HG03064 (cell line): ENCODE data around the gene SBF2.
"Not testable (repeated sequence)": the region's sequence is repeated elsewhere in the genome, so short reads cannot be mapped to it uniquely, and the experiment has no call there.

Source experiments
- ATAC-seq: cut with Tn5 transposase; IDR thresholded peaks from one replicate; pipeline ENCODE4 v1.9.1; 2021; ENCODE audit warnings: low read depth; ENCODE audit not compliant: unreplicated experiment

The SBF2 gene

DNA sequence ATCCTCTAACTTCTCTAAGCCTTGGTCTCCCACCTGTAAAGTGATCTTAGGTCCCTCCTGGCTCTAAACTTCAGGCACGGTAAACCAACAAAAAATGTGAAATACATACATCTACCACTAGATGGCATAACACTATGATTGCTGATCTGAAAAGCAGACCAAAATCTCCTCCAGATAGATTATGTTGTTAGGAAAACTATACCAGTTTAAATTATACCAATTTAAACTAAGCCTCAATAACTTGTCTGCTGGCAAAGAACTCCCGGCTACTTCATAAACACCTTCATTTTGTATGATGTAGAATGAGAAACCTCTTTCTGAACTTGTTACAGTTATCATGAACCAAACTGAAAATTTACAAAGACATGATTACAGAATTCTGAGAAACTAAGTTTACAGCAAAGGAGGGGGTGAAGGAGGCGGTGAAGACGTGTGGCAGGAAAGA is 85.9 kb downstream of the SBF2 start:
- no peak for ATAC-seq

DNA sequence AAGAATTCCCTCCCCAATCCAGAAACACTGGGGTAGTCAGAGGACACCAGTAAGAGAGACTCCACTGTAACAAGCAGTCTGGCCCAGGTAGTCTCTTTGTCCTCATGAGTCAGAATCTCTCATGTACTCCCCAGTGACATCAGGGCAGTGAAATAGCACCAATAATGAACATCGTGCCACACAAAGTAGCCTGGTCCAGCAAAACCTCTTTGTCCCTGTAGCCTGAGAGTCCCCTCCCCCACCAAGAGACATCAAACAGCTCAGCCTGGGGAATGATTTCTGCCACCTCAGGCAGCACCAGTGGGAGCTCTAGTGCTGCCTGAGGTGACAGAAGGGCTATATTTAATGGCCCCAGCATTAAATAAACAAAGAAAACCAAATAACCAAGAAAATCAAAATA is 88.1 kb downstream of the SBF2 start:
- no peak for ATAC-seq

DNA sequence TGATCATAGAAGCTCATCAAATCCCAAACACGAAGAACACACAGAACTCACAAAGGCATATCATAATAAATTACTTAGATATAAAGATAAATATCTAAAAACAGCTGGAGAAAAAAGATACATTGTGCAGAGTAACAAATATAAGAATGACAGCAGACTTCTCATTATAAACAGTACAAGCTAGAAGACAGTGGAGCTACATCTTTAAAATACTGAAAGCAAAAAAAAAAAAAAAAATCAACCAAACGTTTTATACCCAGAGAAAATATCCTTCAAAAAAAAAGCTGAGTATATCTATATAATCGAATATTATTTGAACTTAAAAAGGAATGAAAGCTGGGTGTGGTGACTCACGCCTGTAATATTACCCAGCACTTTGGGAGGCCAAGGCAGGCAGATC is 90.0 kb downstream of the SBF2 start:
- ATAC-seq = no peak

DNA sequence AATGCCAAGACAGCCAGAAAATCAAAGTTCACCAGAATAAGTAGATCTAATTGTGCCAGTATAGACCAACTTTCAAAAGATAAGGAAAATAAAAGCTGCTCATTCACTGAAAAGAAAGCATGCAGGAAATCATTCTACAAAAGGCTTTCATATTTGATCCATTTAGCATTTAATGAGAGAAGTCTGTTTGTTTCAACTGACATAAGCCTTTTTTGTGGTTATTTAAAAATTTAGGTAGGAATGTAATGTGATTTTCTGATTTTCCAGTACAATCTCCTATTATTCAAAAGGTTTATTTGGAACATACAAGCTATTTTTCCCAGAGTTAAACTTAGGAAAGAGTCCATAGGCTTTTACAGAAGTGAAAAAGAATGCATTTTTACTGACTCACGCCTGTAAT is 92.7 kb downstream of the SBF2 start:
- ATAC-seq = no peak

DNA sequence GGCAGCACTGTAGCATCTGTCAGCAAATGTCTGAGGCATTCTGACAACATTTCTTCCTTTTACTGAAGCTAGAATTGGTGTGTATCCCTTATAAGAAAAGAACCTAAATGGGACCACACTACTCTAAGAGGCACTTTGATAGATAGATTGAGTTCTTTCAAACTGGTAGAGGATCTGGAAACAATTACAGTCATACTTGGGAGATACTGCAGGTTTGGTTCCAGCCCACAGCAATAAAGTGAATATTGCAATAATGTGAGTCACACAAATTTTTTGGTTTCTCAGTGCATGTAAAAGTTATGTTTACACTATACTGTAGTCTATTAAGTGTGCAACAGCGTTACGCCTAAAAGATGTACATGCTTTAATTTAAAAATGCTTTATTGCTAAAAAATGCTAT is 96.9 kb downstream of the SBF2 start:
- no peak for ATAC-seq

DNA sequence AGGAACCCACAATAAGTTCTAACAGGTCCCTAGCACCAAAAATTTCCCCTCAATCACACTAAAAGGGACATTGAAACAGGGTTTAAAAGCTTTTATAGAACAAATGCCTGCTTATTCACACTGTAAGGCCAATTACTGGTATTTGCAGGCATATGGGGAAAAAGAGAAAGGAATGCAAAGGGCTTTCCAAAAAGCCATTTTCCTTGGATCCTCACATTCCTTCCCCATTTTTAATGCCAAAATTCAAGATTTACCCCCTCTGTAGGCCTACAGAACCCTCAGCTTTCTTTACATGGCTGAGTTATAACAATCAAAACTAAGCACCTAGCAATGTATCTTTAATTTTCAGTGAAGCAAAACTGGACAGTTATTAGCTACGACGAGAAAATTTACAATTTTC is 102.0 kb downstream of the SBF2 start:
- no peak for ATAC-seq

DNA sequence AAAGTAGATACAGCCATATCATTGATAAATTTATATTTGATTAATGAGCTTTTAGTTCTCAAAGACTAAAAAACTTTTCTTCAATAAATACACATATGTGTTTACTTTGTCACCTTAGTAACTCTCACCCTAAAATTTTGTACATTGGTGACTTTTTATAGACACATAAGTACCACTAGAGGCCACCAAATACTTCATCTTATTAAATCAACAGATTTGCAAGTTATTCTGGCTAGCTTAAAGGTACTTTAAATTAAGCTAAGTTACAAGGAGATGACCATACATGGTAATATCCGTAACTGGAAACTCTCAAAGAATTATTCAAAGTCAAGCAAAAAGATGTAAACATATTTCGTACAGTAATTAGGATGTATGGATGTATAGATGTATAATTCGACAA is 112.2 kb downstream of the SBF2 start:
- no peak for ATAC-seq

DNA sequence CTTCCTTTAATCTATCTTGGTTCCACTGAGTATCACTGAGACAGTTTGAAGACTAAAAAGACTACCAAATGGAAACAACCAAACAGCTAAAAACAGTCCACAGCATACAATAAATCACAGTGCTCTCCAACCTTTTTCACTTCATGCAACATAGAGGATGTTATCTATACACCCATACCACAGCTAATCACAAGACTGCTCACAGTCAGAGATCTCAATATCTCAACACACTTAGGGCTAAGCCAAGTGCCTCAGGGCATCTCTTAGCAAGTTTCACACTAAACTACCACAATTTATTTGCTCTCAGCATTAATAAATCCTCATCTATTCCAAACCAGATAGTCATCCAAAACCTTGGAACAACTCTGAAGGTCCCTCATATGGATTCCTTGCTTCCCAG is 129.4 kb downstream of the SBF2 start:
- ATAC-seq = no peak

DNA sequence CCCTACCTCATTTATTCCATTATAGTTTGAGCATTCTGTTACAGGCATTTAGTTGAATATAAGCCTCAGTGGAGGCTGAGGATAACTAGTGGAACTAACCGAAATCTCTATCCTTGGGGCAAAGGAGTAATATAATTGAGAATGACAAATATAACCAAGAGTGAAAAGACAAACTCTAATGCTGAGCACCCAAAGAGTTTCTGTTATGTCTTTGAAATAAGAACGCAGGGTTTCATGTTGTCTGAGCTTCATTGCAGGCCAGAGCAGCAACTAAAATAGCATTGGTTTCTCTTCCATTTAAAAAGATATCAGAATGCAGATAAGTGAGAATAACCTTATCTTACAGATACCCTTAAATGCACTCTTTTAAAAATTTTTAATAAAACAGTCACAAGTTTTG is 131.8 kb downstream of the SBF2 start:
- ATAC-seq = no peak

DNA sequence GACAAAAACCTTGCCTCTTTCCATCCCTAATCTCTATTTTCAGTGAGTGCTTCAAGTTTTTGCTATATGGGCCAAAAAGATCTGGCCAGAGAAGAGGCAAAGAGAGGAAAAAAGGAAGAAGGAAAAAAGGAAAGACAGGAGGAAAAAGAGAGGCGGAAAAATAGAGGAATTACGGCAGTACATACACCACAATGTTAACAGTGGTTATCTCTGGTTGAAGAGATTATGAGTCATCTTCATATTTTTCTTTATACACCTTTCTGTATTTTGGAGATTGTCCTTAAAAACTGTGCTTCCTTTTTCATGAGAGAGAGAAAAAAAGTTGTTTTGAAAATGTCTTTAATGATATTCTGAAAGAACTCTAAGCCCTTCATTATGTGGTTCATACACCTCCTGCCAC is 133.7 kb downstream of the SBF2 start:
- no peak for ATAC-seq

DNA sequence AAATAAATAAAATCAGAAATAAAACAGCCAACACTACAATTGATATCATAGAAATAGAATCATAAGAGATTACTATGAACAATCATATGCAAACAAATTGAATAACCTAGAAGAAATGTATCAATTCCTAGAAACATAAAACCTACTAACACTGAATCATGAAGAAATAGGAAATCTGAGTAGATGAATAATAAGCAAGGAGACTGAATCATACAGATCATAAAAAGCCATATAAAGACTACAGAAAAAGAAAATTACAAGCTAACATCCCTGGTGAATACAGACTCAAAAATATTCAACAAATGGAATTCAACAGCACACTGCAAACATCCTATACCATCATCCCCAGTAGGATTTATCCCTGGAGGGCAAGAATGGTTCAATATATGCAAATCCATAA is 135.6 kb downstream of the SBF2 start:
- ATAC-seq = no peak

DNA sequence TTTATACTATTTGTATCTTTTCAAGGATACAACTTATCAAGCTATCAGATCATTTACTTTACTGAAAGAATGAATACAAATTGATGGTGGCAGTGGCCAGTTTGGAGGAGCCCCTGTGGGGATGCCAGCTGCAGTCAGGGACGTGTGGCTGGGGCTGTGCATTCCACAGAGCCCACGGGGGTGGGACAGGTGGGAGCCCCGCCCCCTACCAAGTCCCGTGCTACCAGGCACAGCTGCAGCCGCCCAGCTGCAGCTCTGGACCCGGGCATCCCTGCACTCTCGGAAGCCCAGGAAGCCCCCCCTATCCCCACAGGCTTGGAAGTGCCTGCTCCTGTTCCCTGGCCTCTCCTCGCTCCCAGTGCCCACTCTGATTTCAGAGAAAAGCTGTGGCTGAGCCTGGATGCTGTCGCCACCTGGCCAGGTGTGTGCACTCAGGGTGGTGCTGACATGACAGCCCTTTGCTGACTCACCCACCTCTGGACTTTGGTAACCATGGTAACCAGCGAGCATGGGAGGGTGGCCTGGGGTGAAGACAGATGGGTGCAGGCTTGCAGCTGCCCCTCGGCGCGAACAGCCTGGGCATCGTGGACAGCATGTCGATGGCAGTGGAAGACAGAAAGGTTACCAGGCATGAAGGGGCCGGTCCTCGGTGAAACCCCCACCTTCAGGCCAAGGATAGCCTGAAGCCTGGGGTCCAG is 138.1 kb downstream of the SBF2 start:
- ATAC-seq = no peak

DNA sequence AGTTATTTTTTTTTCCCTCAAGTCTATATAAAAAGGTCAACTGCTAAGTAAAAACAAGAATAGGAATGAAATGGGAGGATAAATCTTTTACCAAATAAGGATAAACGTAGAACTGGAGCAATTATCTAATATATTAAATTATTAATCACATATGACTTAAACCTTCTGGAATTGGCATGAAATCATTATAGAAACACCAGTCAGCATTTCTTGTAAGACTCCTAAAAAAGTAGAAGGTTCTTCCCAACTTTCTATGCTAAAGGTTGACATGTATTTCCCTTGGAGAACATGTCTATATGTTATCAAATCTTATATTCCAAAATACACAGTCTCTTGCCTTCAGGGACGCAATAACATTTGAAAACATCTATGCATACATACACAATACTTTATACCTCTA is 143.2 kb downstream of the SBF2 start:
- ATAC-seq = no peak

DNA sequence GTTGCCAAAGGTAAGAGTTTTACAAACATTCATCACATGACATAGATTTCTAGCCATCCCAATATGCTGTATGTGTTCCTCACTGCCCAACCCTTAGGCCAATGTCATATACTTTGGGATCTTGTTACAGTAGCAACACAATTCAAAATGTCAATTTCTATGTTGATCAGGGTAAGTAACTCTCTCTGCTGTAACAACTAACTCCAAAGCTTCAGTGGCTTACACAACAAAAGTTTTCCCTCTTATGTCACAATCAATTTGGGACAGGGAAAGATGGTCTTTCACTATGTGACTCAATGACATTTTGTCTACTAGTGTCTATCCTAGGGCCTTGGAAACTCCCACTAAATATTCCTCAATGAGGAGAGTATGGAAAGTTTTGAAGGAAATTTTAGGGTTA is 144.5 kb downstream of the SBF2 start:
- ATAC-seq = no peak

DNA sequence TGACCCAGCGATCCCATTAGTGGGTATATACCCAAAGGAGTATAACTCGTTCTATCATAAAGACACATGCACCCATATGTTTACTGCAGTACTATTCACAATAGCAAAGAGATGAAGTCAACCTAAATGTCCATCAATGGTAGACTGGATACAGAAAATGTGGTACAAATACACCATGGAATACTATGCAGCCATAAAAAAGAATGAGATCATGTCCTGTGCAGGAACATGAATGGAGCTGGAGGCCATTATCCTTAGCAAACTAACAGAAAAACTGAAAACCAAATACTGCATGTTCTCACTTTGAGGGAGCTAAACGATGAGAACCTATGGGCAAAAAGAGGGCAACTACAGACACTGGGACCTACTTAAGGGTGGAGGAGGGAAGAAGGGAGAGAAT is 146.8 kb downstream of the SBF2 start:
- no peak for ATAC-seq

DNA sequence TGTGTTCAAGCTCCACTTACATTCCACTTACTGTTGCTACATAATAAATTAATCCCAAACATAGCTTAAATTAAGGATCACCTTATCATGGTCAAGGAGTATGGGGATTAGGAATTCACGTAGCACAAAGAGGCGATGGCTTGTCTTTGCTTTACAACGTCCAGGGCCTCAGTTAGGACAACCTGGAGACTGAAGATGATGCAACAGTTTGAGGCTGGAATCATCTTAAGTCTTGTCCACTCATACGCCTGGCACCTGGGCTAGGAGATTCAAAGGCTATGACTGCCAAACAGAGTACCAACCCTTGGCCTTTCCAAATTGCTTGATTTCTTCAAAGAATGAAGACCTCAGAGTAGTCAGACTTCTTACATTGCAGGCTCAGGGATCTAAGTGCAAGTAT is 149.1 kb downstream of the SBF2 start:
- ATAC-seq = no peak

DNA sequence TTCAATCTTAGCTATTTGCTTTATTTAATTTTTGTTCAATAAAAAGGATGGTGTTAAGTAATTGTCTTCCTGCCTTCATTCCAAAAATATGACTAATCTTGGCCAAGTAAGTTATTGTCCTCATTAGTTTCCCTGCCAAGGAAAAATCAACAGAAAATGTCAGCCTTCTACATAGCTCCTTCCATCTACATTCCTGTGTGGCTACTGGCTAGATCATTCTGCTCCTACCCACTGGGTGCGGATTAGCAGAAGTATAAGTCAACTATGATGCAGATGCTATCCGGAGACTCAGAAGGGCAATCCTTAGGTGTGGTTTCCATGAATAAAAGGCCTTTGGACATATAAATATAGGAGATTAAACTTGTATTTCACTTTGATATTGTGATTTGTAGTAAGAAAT is 154.4 kb downstream of the SBF2 start:
- ATAC-seq = no peak

DNA sequence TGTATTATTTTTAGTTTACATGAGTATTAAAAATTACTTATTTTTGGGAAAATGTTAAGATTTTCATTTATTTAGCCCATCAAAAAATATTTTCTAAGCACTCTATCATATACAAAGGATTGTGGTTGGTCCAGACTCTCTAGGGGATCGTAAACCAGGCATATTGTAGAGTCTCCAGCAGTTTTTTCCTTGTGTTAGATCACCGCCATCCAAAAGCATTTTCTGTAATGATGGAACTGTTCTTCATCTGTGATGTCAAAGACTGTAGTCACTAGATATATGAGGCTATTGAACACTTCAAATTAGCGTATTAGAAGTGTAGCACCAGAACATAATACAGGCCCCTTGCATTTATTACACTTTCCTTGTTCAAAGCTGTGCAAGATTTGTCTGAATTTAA is 154.9 kb downstream of the SBF2 start:
- ATAC-seq = no peak

DNA sequence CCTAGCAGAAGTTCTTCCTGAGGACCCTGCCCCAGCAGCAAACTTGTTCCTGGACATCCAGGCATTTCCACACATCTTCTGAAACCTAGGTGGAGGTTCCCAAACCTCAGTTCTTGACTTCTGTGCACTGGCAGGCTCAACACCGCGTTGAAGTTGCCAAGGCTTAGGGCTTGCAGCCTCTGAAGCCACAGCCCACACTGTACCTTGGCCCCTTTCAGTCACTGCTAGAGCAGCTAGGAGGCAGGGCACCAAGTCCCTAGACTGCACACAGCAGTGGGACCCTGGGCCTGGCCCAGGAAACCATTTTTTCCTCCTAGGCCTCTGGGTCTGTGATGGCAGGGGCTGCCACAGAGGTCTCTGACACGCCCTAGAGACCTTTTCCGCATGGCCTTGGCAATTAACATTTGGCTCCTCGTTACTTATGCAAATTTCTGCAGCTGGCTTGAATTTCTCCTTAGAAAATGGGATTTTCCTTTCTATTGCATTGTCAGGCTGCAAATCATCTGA is 159.0 kb downstream of the SBF2 start:
- no peak for ATAC-seq

DNA sequence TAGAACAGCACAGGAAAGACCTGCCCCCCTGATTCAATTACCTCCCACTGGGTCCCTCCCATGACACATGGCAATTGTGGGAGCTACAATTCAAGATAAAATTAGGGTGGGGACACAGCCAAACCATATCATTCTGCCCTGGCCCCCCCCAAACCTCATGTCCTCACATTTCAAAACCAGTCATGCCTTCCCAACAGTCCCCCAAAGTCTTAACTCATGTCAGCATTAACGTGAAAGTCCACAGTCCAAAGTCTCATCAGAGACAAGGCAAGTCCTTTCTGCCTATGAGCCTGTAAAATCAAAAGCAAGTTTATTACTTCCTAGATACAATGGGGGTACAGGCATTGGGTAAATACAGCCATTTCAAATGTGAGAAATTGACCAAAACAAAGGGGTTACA is 159.8 kb downstream of the SBF2 start:
- not testable (repeated sequence) for ATAC-seq

DNA sequence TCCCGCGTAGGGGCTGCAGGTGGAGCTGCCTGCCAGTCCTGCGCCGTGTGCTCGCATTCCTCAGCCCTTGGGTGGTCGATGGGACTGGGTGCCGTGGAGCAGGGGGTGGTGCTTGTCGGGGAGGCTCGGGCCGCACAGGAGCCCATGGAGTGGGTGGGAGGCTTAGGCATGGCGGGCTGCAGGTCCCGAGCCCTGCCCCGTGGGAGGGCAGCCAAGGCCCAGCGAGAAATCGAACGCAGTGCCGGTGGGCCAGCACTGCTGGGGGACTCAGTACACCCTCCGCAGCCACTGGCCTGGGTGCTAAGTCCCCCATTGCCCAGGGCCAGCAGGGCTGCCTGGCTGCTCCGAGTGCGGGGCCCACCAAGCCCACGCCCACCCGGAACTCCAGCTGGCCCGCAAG is 160.8 kb downstream of the SBF2 start:
- ATAC-seq = not testable (repeated sequence)

DNA sequence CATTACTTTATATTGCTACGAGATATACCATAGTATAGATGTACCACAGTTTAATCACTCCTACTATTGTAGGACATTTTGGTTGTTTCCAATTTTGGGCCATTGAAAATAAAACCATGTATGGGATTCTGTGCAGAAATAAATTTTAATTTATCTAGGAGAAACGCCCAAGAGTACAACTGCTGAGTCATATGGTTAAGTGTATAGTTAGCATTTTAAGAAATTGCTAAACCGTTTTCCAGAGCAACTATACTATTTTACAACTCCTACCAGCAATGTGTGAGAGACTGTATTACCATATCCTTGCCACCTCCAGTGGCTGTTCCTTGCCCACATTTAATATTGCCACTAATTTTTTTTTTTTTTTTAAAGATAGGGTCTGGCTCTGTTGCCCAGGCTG is 163.1 kb downstream of the SBF2 start:
- no peak for ATAC-seq

DNA sequence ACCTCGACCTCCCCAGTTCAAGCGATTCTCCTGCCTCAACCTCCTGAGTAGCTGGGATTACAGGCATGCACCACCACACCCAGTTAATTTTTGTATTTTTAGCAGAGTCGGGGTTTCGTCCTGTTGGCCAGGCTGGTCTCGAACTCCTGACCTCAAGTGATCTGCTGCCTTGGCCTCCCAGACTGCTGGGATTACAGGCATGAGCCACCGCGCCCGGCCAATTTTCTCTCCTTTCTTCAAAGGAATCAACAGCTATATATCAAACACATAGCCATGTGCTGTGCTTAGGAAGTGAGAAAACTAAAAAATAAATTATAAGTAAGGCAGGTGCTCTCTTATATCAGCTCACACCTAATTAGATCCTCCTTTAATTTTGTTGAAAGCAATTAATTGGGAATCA is 164.8 kb downstream of the SBF2 start:
- ATAC-seq = not testable (repeated sequence)
